Peyer's patch (tissue), 4 donors: Measurements from ENCODE around the gene RNF217. TPM values are rescaled to one million over a fixed set of nuclear protein-coding genes. Genes with fewer than 3 reads are reported as not detected.

ENCODE experiments used
- DNase-seq, 3 donors: peaks; one replicate each; pipeline ENCODE4 v3.0.0-alpha.2; 2017 to 2019
- H3K27ac ChIP-seq, 4 donors: fragments of 200-600 bp; sonication (generic); one replicate each; pipeline ENCODE4 v1.5.1; 2016 to 2019
- H3K27me3 ChIP-seq, 2 donors: fragments of 200-600 bp; sonication (generic); one replicate each; pipeline ENCODE4 v1.5.1; 2019
- H3K36me3 ChIP-seq, 3 donors: fragments of 200-600 bp; sonication (generic); one replicate each; pipeline ENCODE4 v1.5.1; 2016 to 2019
- H3K4me1 ChIP-seq, 4 donors: fragments of 200-600 bp; sonication (generic); one replicate each; pipeline ENCODE4 v1.5.1; 2016 to 2019
- H3K4me3 ChIP-seq, 4 donors: fragments of 200-600 bp; sonication (generic); 1 replicate in 3 of 4; 2 replicates in 1 of 4; pipeline ENCODE4 v1.5.1; 2016 to 2019; ENCODE audit warnings: mild to moderate bottlenecking in 1 of 4
- H3K9me3 ChIP-seq, 4 donors: fragments of 200-600 bp; sonication (generic); one replicate each; pipeline ENCODE4 v1.5.1; 2016 to 2019; ENCODE audit warnings: mild to moderate bottlenecking in 1 of 4
- CTCF ChIP-seq, 6 experiments: fragments of 450-650 bp in 4 of 6; fragments of 200-600 bp in 2 of 6; sonication (generic) in 1 of 6; IDR thresholded peaks; one replicate each; pipeline ENCODE4 v1.5.1; 2017 to 2019; ENCODE audit warnings: antibody characterized with exemption in 6 of 6, mild to moderate bottlenecking in 3 of 6, moderate library complexity in 1 of 6
- POLR2A ChIP-seq, 2 donors: fragments of 450-650 bp; IDR thresholded peaks; one replicate each; pipeline ENCODE4 v1.5.1; 2017; ENCODE audit warnings: antibody characterized with exemption in 2 of 2, mild to moderate bottlenecking in 2 of 2, moderate library complexity in 2 of 2
- total RNA-seq, 4 donors: library from RNA; depleted of rRNA; stranded (reverse); fragments of >200 nt; gene quantifications; one replicate each; pipeline ENCODE4 v1.1.0, GENCODE V29; 2016

RNF217 gene
- total RNA-seq, 4 donors from 2014 or later: 7.4 to 60.1 (median 23.5) TPM

GRCh38 chr6:124958759-124959354 lies 3.4 kb upstream of the RNF217 start:
- H3K4me1 ChIP-seq: no peaks in the 10 kb centered on the region
- H3K27ac ChIP-seq: no peak overlapping the region
- H3K4me3 ChIP-seq: no peak overlapping the region
- no peaks in the 10 kb centered on the region for H3K27me3 ChIP-seq
- no peaks in the 10 kb centered on the region for H3K9me3 ChIP-seq
- no peak for TF ChIP-seq CTCF (IDR thresholded peaks at IDR 0.05)
- no peak for TF ChIP-seq POLR2A (IDR thresholded peaks at IDR 0.05)
- H3K36me3 ChIP-seq: no peaks in the 10 kb centered on the region
- DNase-seq: no peak

- Histone ChIP-seq H3K27me3 (no peaks in the 10 kb centered on the region), H3K36me3 (no peaks in the 10 kb centered on the region), H3K4me1 (peaks cover 0 to 18% (median 0%) of the 10 kb centered on the region in 4 donors), H3K4me3 (peak overlapping the region in 2 of 4 donors; percentile 83 to 85), H3K9me3 (no peaks in the 10 kb centered on the region), H3K27ac (peak overlapping the region in 2 of 4 donors; percentile 83 to 94)
- DNase-seq: no peak
- TF ChIP-seq POLR2A (IDR thresholded peaks at IDR 0.05) (no peak), CTCF (IDR thresholded peaks at IDR 0.05) (no peak)
These were observed 1.3 kb upstream of the RNF217 start for GRCh38 chr6:124960757-124961463.

- H3K27ac ChIP-seq: peak overlapping the region; percentile 73 to 94 (median 87)
- no peak for DNase-seq
- H3K4me1 ChIP-seq: peaks cover 0 to 18% (median 0%) of the 10 kb centered on the region in 4 donors
- no peaks in the 10 kb centered on the region for H3K27me3 ChIP-seq
- no peaks in the 10 kb centered on the region for H3K36me3 ChIP-seq
- peak overlapping the region; percentile 44 to 85 (median 68) for H3K4me3 ChIP-seq
- TF ChIP-seq CTCF (IDR thresholded peaks at IDR 0.05) (no peak), POLR2A (IDR thresholded peaks at IDR 0.05) (no peak)
- no peaks in the 10 kb centered on the region for H3K9me3 ChIP-seq
These were observed 817 bp upstream of the RNF217 start for GRCh38 chr6:124961464-124961776.

GRCh38 chr6:124962639-124963415 lies 590 bp downstream of the RNF217 start:
- TF ChIP-seq POLR2A (IDR thresholded peaks at IDR 0.05) (no peak), CTCF (IDR thresholded peaks at IDR 0.05) (peak in 1 of 6 experiments; percentile 3)
- H3K27ac ChIP-seq: peak overlapping the region; percentile 73 to 94 (median 87)

GRCh38 chr6:124963416-124963785 lies 1.2 kb downstream of the RNF217 start:
- TF ChIP-seq CTCF (IDR thresholded peaks at IDR 0.05): no peak
- no peak for TF ChIP-seq POLR2A (IDR thresholded peaks at IDR 0.05)
- no peak for DNase-seq
- Histone ChIP-seq H3K27ac (peak overlapping the region; percentile 73 to 94 (median 87)), H3K27me3 (no peaks in the 10 kb centered on the region), H3K4me1 (peaks cover 0 to 32% (median 0%) of the 10 kb centered on the region in 4 donors), H3K4me3 (peak overlapping the region; percentile 44 to 85 (median 68)), H3K36me3 (no peaks in the 10 kb centered on the region), H3K9me3 (no peaks in the 10 kb centered on the region)

More at GRCh38 chr6:124962639-124963415, 590 bp downstream of the RNF217 start:
- DNase-seq: peak in 2 of 3 donors; percentile 56 to 70
- Histone ChIP-seq H3K4me3 (peak overlapping the region; percentile 44 to 85 (median 68)), H3K27me3 (no peaks in the 10 kb centered on the region), H3K9me3 (no peaks in the 10 kb centered on the region), H3K36me3 (no peaks in the 10 kb centered on the region), H3K4me1 (peaks cover 0 to 26% (median 0%) of the 10 kb centered on the region in 4 donors)
